Measurements from ENCODE around the gene AK1.

- TF ChIP-seq CTCF (conservative IDR thresholded peaks at IDR 0.05; ENCODE audit: low read depth, low read length) (no peak), EZH2 (IDR thresholded peaks at IDR 0.05; ENCODE audit: borderline replicate concordance, low read depth, low read length, poor library complexity, severe bottlenecking) (no peak)
These were observed 20.8 kb downstream of the AK1 start for GRCh38 chr9:127856729-127857116.
